Keratinocyte (primary cell): Measurements from ENCODE around the gene CAND2. TPM values are rescaled to one million over a fixed set of nuclear protein-coding genes. Genes with fewer than 3 reads are reported as not detected.

Experiments
- DNase-seq: peaks from one replicate; pipeline ENCODE4 v3.0.0-alpha.2; 2011; ENCODE audit warnings: low read depth, missing footprints, low spot score
- FAIRE-seq: peaks from 2 replicates; lab custom pipeline; 2011; peaks lifted over from hg19 to GRCh38; lab: Jason Lieb, UNC
- H2AFZ ChIP-seq: 2 replicates; pipeline ENCODE4 v1.6.0; 2012; ENCODE audit warnings: low read length, control low read depth, inconsistent platforms; ENCODE audit not compliant: control insufficient read depth
- H3K27ac ChIP-seq: 2 replicates; pipeline ENCODE4 v1.5.1; 2011; ENCODE audit warnings: low read length; ENCODE audit not compliant: control insufficient read depth, insufficient read depth
- H3K27me3 ChIP-seq: 3 replicates; pipeline ENCODE4 v1.6.0; 2011; ENCODE audit warnings: low read length; ENCODE audit not compliant: control insufficient read depth, insufficient read depth; ENCODE audit errors: extremely low read depth
- H3K36me3 ChIP-seq, 2 experiments: 2 replicates in 1 of 2; 3 replicates in 1 of 2; pipeline ENCODE4 v1.5.1; 2011; ENCODE audit warnings: low read length in 2 of 2, mild to moderate bottlenecking in 1 of 2; ENCODE audit not compliant: control insufficient read depth in 2 of 2, insufficient read depth in 2 of 2; ENCODE audit errors: extremely low read depth in 1 of 2
- H3K4me1 ChIP-seq: 3 replicates; pipeline ENCODE4 v1.5.1; 2011; ENCODE audit warnings: low read length; ENCODE audit not compliant: control insufficient read depth, insufficient read depth; ENCODE audit errors: extremely low read depth
- H3K4me2 ChIP-seq: 3 replicates; pipeline ENCODE4 v1.6.0; 2011; ENCODE audit warnings: low read depth, low read length; ENCODE audit not compliant: control insufficient read depth, insufficient read depth; ENCODE audit errors: extremely low read depth
- H3K4me3 ChIP-seq, 3 experiments: fragments of 200-600 bp in 1 of 3; sonication (generic) in 1 of 3; 2 replicates in 2 of 3; 3 replicates in 1 of 3; pipeline ENCODE4 v1.5.1; 2011 to 2016; ENCODE audit warnings: low read length in 3 of 3, mild to moderate bottlenecking in 3 of 3, control low read depth in 2 of 3, inconsistent platforms in 1 of 3, low read depth in 1 of 3, mixed read lengths in 1 of 3, mixed run types in 1 of 3, moderate library complexity in 1 of 3; ENCODE audit not compliant: control insufficient read depth in 2 of 3, insufficient read depth in 2 of 3; ENCODE audit errors: extremely low read depth in 1 of 3
- H3K79me2 ChIP-seq: 2 replicates; pipeline ENCODE4 v1.6.0; 2012; ENCODE audit warnings: low read length; ENCODE audit not compliant: control insufficient read depth, insufficient read depth
- H3K9ac ChIP-seq: 3 replicates; pipeline ENCODE4 v1.6.0; 2011; ENCODE audit warnings: low read length; ENCODE audit not compliant: control insufficient read depth, insufficient read depth; ENCODE audit errors: extremely low read depth
- H3K9me1 ChIP-seq: 3 replicates; pipeline ENCODE4 v1.6.0; 2011; ENCODE audit warnings: low read length; ENCODE audit not compliant: control insufficient read depth, insufficient read depth; ENCODE audit errors: extremely low read depth
- H3K9me3 ChIP-seq: 2 replicates; pipeline ENCODE4 v1.5.1; 2012; ENCODE audit warnings: low read depth, low read length; ENCODE audit not compliant: control insufficient read depth
- H4K20me1 ChIP-seq: 3 replicates; pipeline ENCODE4 v1.6.0; 2011; ENCODE audit warnings: low read length; ENCODE audit not compliant: control insufficient read depth, insufficient read depth; ENCODE audit errors: extremely low read depth
- CTCF ChIP-seq, 3 experiments: IDR thresholded peaks in 1 of 3; conservative IDR thresholded peaks in 1 of 3; optimal IDR thresholded peaks in 1 of 3; 2 replicates in 2 of 3; 3 replicates in 1 of 3; pipeline versions ENCODE3 to v1.5.1; 2011; ENCODE audit warnings: low read length in 3 of 3, mild to moderate bottlenecking in 3 of 3, moderate library complexity in 2 of 3, control low read depth in 1 of 3, inconsistent platforms in 1 of 3; ENCODE audit not compliant: insufficient read depth in 2 of 3; ENCODE audit errors: extremely low read depth in 1 of 3
- EZH2 ChIP-seq: IDR thresholded peaks from one replicate; pipeline ENCODE4 v1.6.1; 2012; ENCODE audit warnings: inconsistent platforms, mild to moderate bottlenecking, low read length, moderate library complexity
- dilution Hi-C: fragments of 300-500 bp; cut with MboI; formaldehyde crosslinking; loops from one replicate; pipeline ENCODE4 v1.7.0; 2020; ENCODE audit warnings: low sequenced_read_pairs; ENCODE audit not compliant: extremely low pct_ligation_motif_present
- polyA plus RNA-seq, 5 experiments: library from polyadenylated mRNA; depleted of rRNA in 3 of 5; stranded (reverse) in 3 of 5; stranded (forward) in 1 of 5; unstranded in 1 of 5; fragments of >200 nt; gene quantifications; 1 replicate in 1 of 5; 2 replicates in 3 of 5; 3 replicates in 1 of 5; pipeline versions ENCODE4 v1.2.1 to v1.2.3, GENCODE V29; 2011 to 2012; ENCODE audit warnings: missing spikeins in 2 of 5, low read depth in 1 of 5, low replicate concordance in 1 of 5

CAND2 gene
- polyA plus RNA-seq, 1 donor (not counting 4 experiments of a cell fraction or from before 2014, with no cell fraction given), result 0.05 TPM

- Histone ChIP-seq H3K4me1 (no peaks in the 10 kb centered on the region), H3K36me3 (no peaks in the 10 kb centered on the region), H3K79me2 (no peaks in the 10 kb centered on the region), H4K20me1 (no peaks in the 10 kb centered on the region), H3K27me3 (no peaks in the 10 kb centered on the region), H3K9me3 (no peaks in the 10 kb centered on the region), H3K9me1 (no peaks in the 10 kb centered on the region), H3K9ac (no peak overlapping the region), H3K27ac (no peak overlapping the region), H3K4me2 (no peak overlapping the region), H2AFZ (no peak overlapping the region), H3K4me3 (no peak overlapping the region)
- dilution Hi-C loops, result no loop called here
- no peak for TF ChIP-seq CTCF (optimal IDR thresholded peaks at IDR 0.05 in 1 of 3, IDR thresholded peaks at IDR 0.05 in 1 of 3, conservative IDR thresholded peaks at IDR 0.05 in 1 of 3; ENCODE audit: extremely low read depth in 1 of 3, insufficient read depth in 2 of 3, low read length in 3 of 3)
- TF ChIP-seq EZH2, result no peak
- DNase-seq (no peak), FAIRE-seq (no peak)
Measured at GRCh38 chr3:12780751-12781150, 15.7 kb upstream of the CAND2 start.

- Histone ChIP-seq H3K27me3 (no peaks in the 10 kb centered on the region), H3K27ac (no peak overlapping the region), H3K79me2 (no peaks in the 10 kb centered on the region), H3K9me3 (no peaks in the 10 kb centered on the region), H3K9me1 (no peaks in the 10 kb centered on the region), H3K9ac (no peak overlapping the region), H4K20me1 (no peaks in the 10 kb centered on the region), H3K4me3 (no peak overlapping the region), H3K36me3 (no peaks in the 10 kb centered on the region), H3K4me2 (no peak overlapping the region), H3K4me1 (no peaks in the 10 kb centered on the region), H2AFZ (no peak overlapping the region)
- dilution Hi-C loops, result no loop called here
- no peak for DNase-seq
- no peak for FAIRE-seq
- no peak for TF ChIP-seq EZH2
- TF ChIP-seq CTCF (optimal IDR thresholded peaks at IDR 0.05 in 1 of 3, IDR thresholded peaks at IDR 0.05 in 1 of 3, conservative IDR thresholded peaks at IDR 0.05 in 1 of 3; ENCODE audit: extremely low read depth in 1 of 3, insufficient read depth in 2 of 3, low read length in 3 of 3), result no peak
Measured at GRCh38 chr3:12782172-12782815, 14.2 kb upstream of the CAND2 start.
